Fibroblast of the aortic adventitia (primary cell): Measurements from ENCODE around the gene NCK2. TPM values are rescaled to one million over a fixed set of nuclear protein-coding genes. Genes with fewer than 3 reads are reported as not detected.

Experiments
- DNase-seq: peaks from one replicate; pipeline ENCODE4 v3.0.0-alpha.2; 2010; ENCODE audit warnings: low read depth
- H3K4me3 ChIP-seq: 2 replicates; pipeline ENCODE4 v1.5.1; 2011; ENCODE audit warnings: low read depth, mild to moderate bottlenecking, control low read depth, low read length, moderate library complexity
- CTCF ChIP-seq: IDR thresholded peaks from 2 replicates; pipeline ENCODE4 v1.5.1; 2011; ENCODE audit warnings: mild to moderate bottlenecking, low read length, control low read depth, inconsistent platforms; ENCODE audit not compliant: insufficient read depth
- total RNA-seq: library from RNA; depleted of rRNA; stranded (reverse); fragments of >200 nt; gene quantifications from 2 replicates; pipeline ENCODE4 v1.2.3, GENCODE V29; 2012; ENCODE audit warnings: low replicate concordance

NCK2 gene
- 9.4 and 12.2 TPM in 2 replicates for total RNA-seq

GRCh38 chr2:105744909-105745853 is at the start of gene NCK2:
Gene NCK2, plus strand, starts transcription at chr2:105744912. Its CDS starts 110,152 bp downstream, at chr2:105855064.
- TF ChIP-seq CTCF: no peak
- H3K4me3 ChIP-seq: peak within 1 kb of the TSS; percentile 76
- peak; percentile 34 for DNase-seq

DNA sequence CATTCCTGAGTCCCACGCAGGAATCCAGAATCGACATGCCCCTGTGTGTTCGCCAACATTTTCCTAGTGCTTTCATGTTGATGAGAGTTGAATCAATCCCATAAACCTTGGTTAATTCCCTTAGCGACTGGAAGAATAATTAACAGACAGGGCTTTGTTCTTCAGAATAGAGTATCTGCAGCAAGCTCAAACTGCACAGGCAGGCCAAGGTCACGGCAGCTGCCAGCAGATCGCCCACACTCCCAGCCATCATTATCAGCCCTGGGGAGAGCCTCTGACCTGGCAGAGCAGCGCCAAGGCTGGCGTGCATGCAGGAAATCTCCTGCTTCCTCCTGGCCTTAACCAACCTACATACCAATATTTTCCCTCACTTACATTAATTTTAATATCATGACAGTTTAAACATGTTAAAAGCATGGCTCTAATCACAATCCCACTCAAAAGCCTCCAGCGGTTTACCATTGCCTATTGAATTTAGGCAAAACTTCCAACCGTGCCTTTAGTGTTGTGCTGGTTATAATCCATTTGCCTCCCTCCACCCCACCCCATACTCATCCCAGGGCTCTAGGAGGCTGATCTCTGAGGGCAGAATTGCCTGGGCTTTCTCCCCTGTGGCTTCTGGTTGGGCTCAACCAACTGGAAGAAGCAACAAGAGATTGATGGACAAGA is 46.8 kb upstream of the NCK2 start:
- TF ChIP-seq CTCF: no peak
- no peak for DNase-seq
- no peak overlapping the region for H3K4me3 ChIP-seq

DNA sequence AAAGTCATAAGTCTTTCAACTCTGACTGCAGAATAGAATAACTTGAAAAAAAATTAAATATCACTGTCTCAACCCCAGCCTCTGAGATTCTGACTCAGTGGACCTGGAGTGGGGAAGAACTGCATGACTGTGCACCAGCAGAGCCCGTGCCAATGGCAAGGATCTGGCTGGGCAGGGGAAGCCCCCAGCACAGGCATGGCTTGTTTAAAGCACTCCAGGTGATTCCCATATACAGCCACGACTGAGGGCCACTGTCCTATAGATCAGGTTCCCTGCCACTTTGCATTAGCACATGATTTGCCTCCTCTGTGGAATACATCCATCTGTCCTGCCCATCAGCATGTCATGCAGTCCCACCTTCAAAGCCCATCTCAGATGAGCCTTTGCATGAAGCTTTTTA is 45.9 kb upstream of the NCK2 start:
- no peak for TF ChIP-seq CTCF
- no peak for DNase-seq
- no peak overlapping the region for H3K4me3 ChIP-seq

DNA sequence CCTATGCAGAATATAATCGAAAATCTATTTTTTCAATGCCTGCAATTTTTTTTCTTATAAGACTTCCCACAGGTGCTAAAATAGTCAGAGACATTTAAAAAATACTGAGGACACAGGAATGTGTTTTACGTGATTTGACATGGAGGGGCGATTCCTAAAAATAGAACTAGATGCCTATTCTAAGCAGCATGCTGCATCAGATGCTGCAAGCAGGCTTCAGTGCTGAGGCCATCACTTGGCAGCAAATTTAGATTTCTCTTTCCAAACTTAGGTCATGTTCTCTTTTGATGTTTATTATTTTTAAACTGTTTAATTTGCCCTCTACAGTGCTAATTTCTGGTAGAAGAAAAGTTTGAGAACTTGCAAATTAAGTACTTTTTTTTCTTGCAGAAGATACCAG is 43.7 kb upstream of the NCK2 start:
- H3K4me3 ChIP-seq: no peak overlapping the region
- no peak for TF ChIP-seq CTCF
- DNase-seq: no peak

- no peak overlapping the region for H3K4me3 ChIP-seq
- no peak for DNase-seq
- TF ChIP-seq CTCF: no peak
These were observed 36.0 kb upstream of the NCK2 start for GRCh38 chr2:105708697-105709096.

DNA sequence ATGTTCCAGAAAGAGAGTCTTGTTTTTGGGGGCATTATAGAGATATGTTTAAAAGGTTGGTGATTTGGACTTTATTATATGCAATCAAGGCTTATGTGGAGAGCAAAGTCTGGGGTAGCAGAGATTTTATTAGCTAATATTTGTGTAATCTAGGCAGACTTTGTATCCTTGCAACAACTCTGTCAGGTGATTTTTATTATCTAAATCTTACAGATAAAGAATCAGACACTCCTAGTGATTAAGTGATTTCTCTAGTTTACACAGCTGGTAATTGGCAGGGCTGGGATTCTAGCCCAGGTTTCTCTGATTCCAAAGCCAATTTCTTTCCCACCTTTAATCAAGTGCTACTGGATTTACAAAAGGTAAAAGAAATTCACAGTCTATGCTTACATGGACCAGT is 33.3 kb upstream of the NCK2 start:
- no peak for DNase-seq
- no peak for TF ChIP-seq CTCF
- H3K4me3 ChIP-seq: no peak overlapping the region
